NCI-H1092 treated with DMSO at 0.1 percent for 48 hours (cell line): ENCODE data around the gene PET100.

Source experiments
- DNase-seq: peaks from one replicate; lab custom pipeline; 2025; lab: John Stamatoyannopoulos, UW

Gene PET100

GRCh38 chr19:7679771-7680605 is 50.4 kb downstream of the PET100 start:
- no peak for DNase-seq

GRCh38 chr19:7680606-7681339 is 51.2 kb downstream of the PET100 start, which contains the start of gene TRAPPC5:
Gene TRAPPC5 (plus strand): TSS chr19:7680833. CDS start chr19:7682254, 1,421 bp downstream.
- peak; percentile 77 for DNase-seq
